GM12873 (cell line): Measurements from ENCODE around the gene NSL1.

ENCODE experiments used
- CTCF ChIP-seq: IDR thresholded peaks from 2 replicates; pipeline ENCODE4 v1.5.1; 2012; ENCODE audit warnings: low read depth, mild to moderate bottlenecking, moderate library complexity, low read length, control low read depth; ENCODE audit not compliant: insufficient read depth; ENCODE audit errors: missing control alignments

The NSL1 gene

GRCh38 chr1:212688341-212689047 is 103.1 kb downstream of the NSL1 start:
- no peak for TF ChIP-seq CTCF

- no peak for TF ChIP-seq CTCF
Observed at GRCh38 chr1:212687811-212688210, 103.8 kb downstream of the NSL1 start.

- no peak for TF ChIP-seq CTCF
Observed at GRCh38 chr1:212686591-212686990, 105.0 kb downstream of the NSL1 start.

GRCh38 chr1:212686069-212686468 is 105.5 kb downstream of the NSL1 start:
- TF ChIP-seq CTCF, result no peak

GRCh38 chr1:212685429-212685828 is 106.1 kb downstream of the NSL1 start:
- TF ChIP-seq CTCF, result no peak

- no peak for TF ChIP-seq CTCF
Observed at GRCh38 chr1:212684521-212685090, 107.0 kb downstream of the NSL1 start.

- TF ChIP-seq CTCF, result no peak
Observed at GRCh38 chr1:212684076-212684475, 107.5 kb downstream of the NSL1 start.
